Gastroesophageal sphincter (tissue), 3 donors: ENCODE results near the gene ST8SIA3.

Experiments used
- CTCF ChIP-seq, 4 experiments: fragments of 200-600 bp in 2 of 4; fragments of 450-650 bp in 2 of 4; sonication (generic) in 1 of 4; IDR thresholded peaks; one replicate each; pipeline ENCODE4 v1.5.1; 2017 to 2019; ENCODE audit warnings: antibody characterized with exemption in 4 of 4, mild to moderate bottlenecking in 2 of 4, moderate library complexity in 2 of 4
- EP300 ChIP-seq: sonication (generic); formaldehyde crosslinking; IDR thresholded peaks from one replicate; pipeline ENCODE4 v1.6.1; 2017; ENCODE audit warnings: antibody characterized with exemption, mild to moderate bottlenecking
- POLR2AphosphoS5 ChIP-seq: sonication (generic); formaldehyde crosslinking; IDR thresholded peaks from one replicate; pipeline ENCODE4 v1.6.1; 2017; ENCODE audit warnings: antibody characterized with exemption

- TF ChIP-seq EP300 (no peak), CTCF (IDR thresholded peaks at IDR 0.05) (no peak), POLR2AphosphoS5 (no peak)
Observed at GRCh38 chr18:57343833-57344232, 8.5 kb upstream of the ST8SIA3 start.
